ENCODE data around the gene DAPK1.

The DAPK1 gene

DNA sequence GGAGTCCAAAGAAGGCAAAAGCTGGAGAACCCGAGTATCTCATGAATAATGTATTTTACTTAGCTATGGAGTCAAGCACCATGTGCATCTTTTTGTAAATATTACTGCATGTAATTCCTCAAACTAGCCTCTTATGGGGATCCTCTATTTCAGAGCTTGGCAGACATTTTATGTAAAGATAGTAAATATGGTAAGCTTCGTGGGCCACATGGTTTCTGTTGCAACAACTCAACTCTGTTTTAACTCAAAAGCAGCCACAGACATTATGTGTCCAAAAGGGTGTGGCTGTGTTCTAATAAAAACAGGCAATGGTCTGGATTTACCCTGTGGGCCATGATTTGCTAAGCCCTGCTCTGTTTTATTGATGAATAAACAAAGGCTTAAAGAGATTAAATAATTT is 17.3 kb downstream of the DAPK1 start:
- DNase-seq, result no peak
- intact Hi-C loops (cut with DNase I; ENCODE audit: low total_unique reads), result no loop called here
- Histone ChIP-seq H3K4me3 (no peak overlapping the region), H3K4me1 (peaks cover 0 to 6% (median 0%) of the 10 kb centered on the region in 4 donors), H3K27ac (no peak overlapping the region), H3K36me3 (no peaks in the 10 kb centered on the region), H3K27me3 (no peaks in the 10 kb centered on the region), H3K9me3 (peaks cover 0 to 6% (median 0%) of the 10 kb centered on the region in 3 donors)
- TF ChIP-seq CTCF (IDR thresholded peaks at IDR 0.05), result no peak

GRCh38 chr9:87515588-87516221 is 18.0 kb downstream of the DAPK1 start:
- no peak overlapping the region for H3K27ac ChIP-seq

GRCh38 chr9:87516222-87516925 is 18.7 kb downstream of the DAPK1 start:
- intact Hi-C loops (cut with DNase I; ENCODE audit: low total_unique reads), result no loop called here
- peak; percentile 69 to 75 for DNase-seq
- peaks cover 0 to 6% (median 0%) of the 10 kb centered on the region in 4 donors for H3K4me1 ChIP-seq
- TF ChIP-seq CTCF (IDR thresholded peaks at IDR 0.05), result no peak
- no peaks in the 10 kb centered on the region for H3K36me3 ChIP-seq
- H3K9me3 ChIP-seq, result peaks cover 0 to 6% (median 0%) of the 10 kb centered on the region in 3 donors
- H3K27me3 ChIP-seq, result no peaks in the 10 kb centered on the region
- H3K27ac ChIP-seq, result no peak overlapping the region
- no peak overlapping the region for H3K4me3 ChIP-seq

More at GRCh38 chr9:87515588-87516221, 18.0 kb downstream of the DAPK1 start:
- H3K36me3 ChIP-seq, result no peaks in the 10 kb centered on the region
- H3K4me3 ChIP-seq, result no peak overlapping the region
- H3K4me1 ChIP-seq, result peaks cover 0 to 6% (median 0%) of the 10 kb centered on the region in 4 donors
- no peaks in the 10 kb centered on the region for H3K27me3 ChIP-seq
- no peak for TF ChIP-seq CTCF (IDR thresholded peaks at IDR 0.05)
- peaks cover 0 to 6% (median 0%) of the 10 kb centered on the region in 3 donors for H3K9me3 ChIP-seq
- intact Hi-C loops (cut with DNase I; ENCODE audit: low total_unique reads), result no loop called here
- DNase-seq, result no peak

GRCh38 chr9:87516926-87517290 is 19.2 kb downstream of the DAPK1 start:
- H3K4me1 ChIP-seq, result peaks cover 0 to 6% (median 0%) of the 10 kb centered on the region in 4 donors
- no peak for DNase-seq
- no peak overlapping the region for H3K4me3 ChIP-seq
- peaks cover 0 to 6% (median 0%) of the 10 kb centered on the region in 3 donors for H3K9me3 ChIP-seq
- no peak overlapping the region for H3K27ac ChIP-seq
- H3K36me3 ChIP-seq, result no peaks in the 10 kb centered on the region
- no peak for TF ChIP-seq CTCF (IDR thresholded peaks at IDR 0.05)
- intact Hi-C loops (cut with DNase I; ENCODE audit: low total_unique reads), result no loop called here
- no peaks in the 10 kb centered on the region for H3K27me3 ChIP-seq

- H3K4me1 ChIP-seq, result peaks cover 0 to 6% (median 0%) of the 10 kb centered on the region in 4 donors
These were observed 20.1 kb downstream of the DAPK1 start for GRCh38 chr9:87517732-87518131.

More at GRCh38 chr9:87517732-87518131, 20.1 kb downstream of the DAPK1 start:
- no peaks in the 10 kb centered on the region for H3K27me3 ChIP-seq
- no peak overlapping the region for H3K27ac ChIP-seq
- no peak for TF ChIP-seq CTCF (IDR thresholded peaks at IDR 0.05)
- H3K36me3 ChIP-seq, result no peaks in the 10 kb centered on the region
- peaks cover 0 to 6% (median 0%) of the 10 kb centered on the region in 3 donors for H3K9me3 ChIP-seq
- no peak for DNase-seq
- intact Hi-C loops (cut with DNase I; ENCODE audit: low total_unique reads), result no loop called here
- no peak overlapping the region for H3K4me3 ChIP-seq

Data from tibial artery (tissue), 4 donors.